Measurements from ENCODE around the gene ATP8B1.

- TF ChIP-seq POLR2AphosphoS5 (IDR thresholded peaks at IDR 0.05): no peak
- TF ChIP-seq CTCF (IDR thresholded peaks at IDR 0.05): no peak
- no peak for TF ChIP-seq POLR2A (IDR thresholded peaks at IDR 0.05)
These were observed 145.6 kb downstream of the ATP8B1 start for GRCh38 chr18:57657542-57657941.
